HG03520 (cell line): ENCODE results near the gene SREK1IP1.

Source experiments
- ATAC-seq: cut with Tn5 transposase; IDR thresholded peaks from one replicate; pipeline ENCODE4 v1.9.1; 2021; ENCODE audit warnings: mild to moderate bottlenecking, moderate library complexity; ENCODE audit not compliant: unreplicated experiment

Gene SREK1IP1

DNA sequence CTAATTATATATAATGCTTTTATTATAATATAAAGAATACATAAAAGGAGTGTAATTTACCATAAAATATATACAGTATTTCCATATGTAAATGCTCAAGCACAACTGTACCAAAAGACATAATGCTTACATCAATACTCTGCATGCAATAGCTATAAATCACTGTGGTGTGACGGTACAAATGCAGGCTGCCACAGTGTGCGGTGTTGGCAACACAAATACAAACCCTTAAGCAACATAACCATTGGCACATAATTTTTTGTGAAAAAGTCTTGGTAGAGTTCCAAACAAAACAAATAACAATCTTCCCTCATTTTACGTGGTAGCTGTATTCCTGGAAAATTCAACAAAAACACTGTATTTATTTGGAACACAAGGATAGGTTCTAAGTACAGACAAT, 80.1 kb downstream of the SREK1IP1 start:
- ATAC-seq = no peak

GRCh38 chr5:64685866-64686265, 82.6 kb downstream of the SREK1IP1 start:
- ATAC-seq = no peak

- ATAC-seq = no peak
Measured at GRCh38 chr5:64682608-64683007, 85.9 kb downstream of the SREK1IP1 start.

DNA sequence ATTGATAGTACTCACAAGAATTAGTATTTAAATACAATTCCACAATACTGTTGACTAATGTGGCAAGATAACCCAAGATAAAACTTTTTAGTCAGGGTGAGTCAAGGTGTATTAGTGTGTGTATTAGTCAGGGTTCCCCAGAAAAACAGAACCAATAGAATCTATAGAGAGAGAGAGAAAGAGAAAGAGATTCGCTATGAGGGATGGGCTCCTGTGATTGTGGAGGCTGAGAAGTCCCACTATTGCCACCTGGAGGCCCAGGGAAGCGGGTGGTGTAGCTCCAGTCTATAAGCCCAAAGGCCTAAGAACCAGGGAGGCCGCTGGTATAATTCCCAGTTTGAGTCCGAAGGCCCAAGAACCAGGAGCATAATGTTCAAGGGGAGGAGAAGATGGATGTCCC, 88.2 kb downstream of the SREK1IP1 start:
- no peak for ATAC-seq

- no peak for ATAC-seq
Measured at GRCh38 chr5:64678374-64678773, 90.1 kb downstream of the SREK1IP1 start.

DNA sequence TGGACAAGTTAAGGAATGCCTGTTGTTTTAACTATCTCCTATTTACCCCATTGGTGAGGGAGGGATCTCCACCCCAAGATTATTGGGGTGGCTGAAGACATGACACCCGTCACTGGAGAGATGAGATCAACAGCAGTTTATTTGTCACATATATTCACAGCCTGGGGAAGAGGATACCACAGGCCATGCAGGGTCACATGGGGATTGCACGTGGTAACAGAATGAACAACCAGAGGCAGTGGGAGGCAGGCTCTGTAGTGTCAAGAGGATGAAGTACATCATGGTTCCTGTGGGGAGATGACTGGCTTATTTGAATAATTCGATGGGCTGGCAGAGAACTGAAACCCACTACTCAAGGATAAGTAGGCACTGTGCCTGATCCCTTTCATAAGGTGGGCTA, 96.8 kb downstream of the SREK1IP1 start:
- ATAC-seq = no peak

- no peak for ATAC-seq
Measured at GRCh38 chr5:64670277-64670676, 98.2 kb downstream of the SREK1IP1 start.
